HCT116 (cell line): ENCODE results near the gene DNAJB1. TPM values are rescaled to one million over a fixed set of nuclear protein-coding genes. Genes with fewer than 3 reads are reported as not detected.

Experiments
- ATAC-seq: fragments of 200-7000 bp; cut with Tn5 transposase; 2 replicates; pipeline ENCODE4 v1.9.1; 2020; ENCODE audit warnings: mild to moderate bottlenecking, moderate library complexity
- BruUV-seq: library from RNA; stranded (reverse); fragments of 400-500 nt; replicated peaks from 2 replicates; lab custom pipeline; 2021; lab: Mats Ljungman, UMichigan
- CTCF ChIA-PET: fragments of 300-600 bp; sonication (Branson Sonifier 250); formaldehyde crosslinking; loops from one replicate; lab custom pipeline; 2021; ENCODE audit warnings: antibody characterized with exemption; lab: Charles Lee
- POLR2A ChIA-PET: fragments of 300-600, 350-600 bp; sonication (Branson Sonifier 250); formaldehyde crosslinking; loops from one replicate; lab custom pipeline; 2021; ENCODE audit warnings: antibody characterized with exemption; lab: Charles Lee
- RAD21 ChIA-PET, 2 experiments: fragments of 300-600 bp; sonication (Branson Sonifier 250); formaldehyde crosslinking; loops; one replicate each; lab custom pipeline; 2023; ENCODE audit warnings: low total read pairs in 2 of 2; ENCODE audit not compliant: uncharacterized antibody in 2 of 2, unreplicated experiment in 2 of 2, low non-redundant PET in 1 of 2; lab: Charles Lee
- DNase-seq: peaks from one replicate; pipeline ENCODE4 v3.0.0-alpha.2; 2010; ENCODE audit warnings: low read depth, low spot score
- H2AFZ ChIP-seq: fragments of 200-600 bp; shearing (Covaris generic), sonication (generic); 2 replicates; pipeline ENCODE4 v1.6.1; 2017; ENCODE audit warnings: low read depth, mixed run types, mixed read lengths, antibody characterized with exemption, low read length; ENCODE audit not compliant: poor library complexity, severe bottlenecking
- H3K27ac ChIP-seq: 2 replicates; pipeline ENCODE4 v1.5.1; 2012; ENCODE audit warnings: low read depth, low read length
- H3K27me3 ChIP-seq: fragments of 200-600 bp; sonication (generic); 2 replicates; pipeline ENCODE4 v1.6.1; 2016; ENCODE audit warnings: mixed run types, low read length, mixed read lengths; ENCODE audit not compliant: insufficient read depth
- H3K36me3 ChIP-seq, 2 experiments: fragments of 200-500 bp in 1 of 2; fragments of 200-600 bp in 1 of 2; sonication (Bioruptor generic) in 1 of 2; sonication (generic) in 1 of 2; 2 replicates each; pipeline versions ENCODE4 v1.5.1 to v1.6.1; 2014 to 2016; ENCODE audit warnings: low read length in 2 of 2, inconsistent platforms in 1 of 2, mixed read lengths in 1 of 2, mixed run types in 1 of 2; ENCODE audit not compliant: insufficient read depth in 2 of 2, control insufficient read depth in 1 of 2
- H3K4me1 ChIP-seq, 2 experiments: fragments of 200-600 bp in 1 of 2; sonication (generic) in 1 of 2; 2 replicates each; pipeline versions ENCODE4 v1.5.1 to v1.6.1; 2012 to 2017; ENCODE audit warnings: low read length in 2 of 2, inconsistent platforms in 1 of 2, mild to moderate bottlenecking in 1 of 2, mixed read lengths in 1 of 2, mixed run types in 1 of 2, moderate library complexity in 1 of 2; ENCODE audit not compliant: insufficient read depth in 2 of 2, control insufficient read depth in 1 of 2
- H3K4me2 ChIP-seq: fragments of 200-600 bp; sonication (generic); 2 replicates; pipeline ENCODE4 v1.6.1; 2017; ENCODE audit warnings: mixed run types, low read length, mixed read lengths
- H3K4me3 ChIP-seq, 2 experiments: fragments of 200-600 bp in 1 of 2; sonication (generic) in 1 of 2; replicated peaks in 1 of 2; 2 replicates each; pipeline ENCODE4 v1.5.1; 2011 to 2016; ENCODE audit warnings: low read length in 2 of 2, control low read depth in 1 of 2, low read depth in 1 of 2, mild to moderate bottlenecking in 1 of 2, mixed read lengths in 1 of 2, mixed run types in 1 of 2
- H3K79me2 ChIP-seq: fragments of 200-600 bp; sonication (generic); 2 replicates; pipeline ENCODE4 v1.6.1; 2017; ENCODE audit warnings: mild to moderate bottlenecking, mixed run types, low read length, moderate library complexity, mixed read lengths; ENCODE audit not compliant: insufficient read depth
- H3K9ac ChIP-seq: fragments of 200-600 bp; sonication (generic); 2 replicates; pipeline ENCODE4 v1.6.1; 2016; ENCODE audit warnings: low read length, mixed read lengths
- H3K9me2 ChIP-seq: fragments of 200-600 bp; sonication (generic), shearing (Covaris generic); 2 replicates; pipeline ENCODE4 v1.6.1; 2017; ENCODE audit warnings: mixed run types, mild to moderate bottlenecking, moderate library complexity; ENCODE audit not compliant: insufficient read depth
- H3K9me3 ChIP-seq, 2 experiments: fragments of 200-500 bp in 1 of 2; fragments of 200-600 bp in 1 of 2; sonication (Bioruptor generic) in 1 of 2; sonication (generic) in 1 of 2; 2 replicates each; pipeline ENCODE4 v1.6.1; 2014 to 2017; ENCODE audit warnings: low read length in 2 of 2, mixed read lengths in 2 of 2, inconsistent platforms in 1 of 2, low read depth in 1 of 2, mild to moderate bottlenecking in 1 of 2, mixed run types in 1 of 2, moderate library complexity in 1 of 2; ENCODE audit not compliant: control insufficient read depth in 1 of 2, insufficient read depth in 1 of 2
- H4K20me1 ChIP-seq: fragments of 200-600 bp; sonication (generic), shearing (Covaris generic); 2 replicates; pipeline ENCODE4 v1.6.1; 2017; ENCODE audit warnings: mixed run types, mild to moderate bottlenecking, moderate library complexity; ENCODE audit not compliant: insufficient read depth
- CBX3 ChIP-seq: IDR thresholded peaks from 2 replicates; pipeline ENCODE4 v1.6.1; 2012; ENCODE audit warnings: low read depth
- CEBPB ChIP-seq: IDR thresholded peaks from 2 replicates; pipeline ENCODE4 v1.6.1; 2012; ENCODE audit warnings: low read depth
- EGR1 ChIP-seq: IDR thresholded peaks from 2 replicates; pipeline ENCODE4 v1.6.1; 2012; ENCODE audit warnings: low read depth
- EZH2 ChIP-seq: fragments of 200-600 bp; sonication (generic); IDR thresholded peaks from 2 replicates; pipeline ENCODE4 v1.6.1; 2017; ENCODE audit warnings: antibody characterized with exemption, mixed run types
- EZH2phosphoT487 ChIP-seq: fragments of 200-600 bp; IDR thresholded peaks from 2 replicates; pipeline ENCODE4 v1.6.1; 2018; ENCODE audit warnings: antibody characterized with exemption, borderline replicate concordance
- JUND ChIP-seq: IDR thresholded peaks from 2 replicates; pipeline ENCODE4 v1.6.1; 2012
- MAX ChIP-seq: IDR thresholded peaks from 2 replicates; pipeline ENCODE4 v1.6.1; 2012
- POLR2A ChIP-seq: IDR thresholded peaks from 2 replicates; pipeline ENCODE4 v1.7.0; 2011; ENCODE audit warnings: borderline replicate concordance; ENCODE audit not compliant: insufficient read depth, insufficient read length; ENCODE audit errors: extremely low read depth
- POLR2AphosphoS5 ChIP-seq: IDR thresholded peaks from 2 replicates; pipeline ENCODE4 v1.6.1; 2011; ENCODE audit warnings: mild to moderate bottlenecking, low read depth, low read length, moderate library complexity
- SIN3A ChIP-seq: IDR thresholded peaks from 2 replicates; pipeline ENCODE4 v1.6.1; 2012; ENCODE audit warnings: low read depth
- SP1 ChIP-seq: IDR thresholded peaks from 2 replicates; pipeline ENCODE4 v1.6.1; 2012; ENCODE audit warnings: low read depth
- SRF ChIP-seq: IDR thresholded peaks from 2 replicates; pipeline ENCODE4 v1.6.1; 2012; ENCODE audit warnings: low read depth
- TCF7L2 ChIP-seq: IDR thresholded peaks from 2 replicates; pipeline ENCODE4 v1.7.0; 2011; ENCODE audit warnings: borderline replicate concordance, inconsistent platforms; ENCODE audit not compliant: insufficient read depth, insufficient read length; ENCODE audit errors: extremely low read depth
- YY1 ChIP-seq: IDR thresholded peaks from 2 replicates; pipeline ENCODE4 v1.6.1; 2011; ENCODE audit warnings: low read length, low read depth, moderate library complexity, mild to moderate bottlenecking; ENCODE audit not compliant: insufficient replicate concordance; ENCODE audit errors: extremely low read depth
- ZFX ChIP-seq: fragments of 450-650 bp; IDR thresholded peaks from 2 replicates; pipeline ENCODE4 v1.6.1; 2017
- ZNF274 ChIP-seq: fragments of 200-500 bp; sonication (Bioruptor generic); IDR thresholded peaks from 2 replicates; pipeline ENCODE4 v1.6.1; 2014; ENCODE audit warnings: mild to moderate bottlenecking, low read depth, low read length, inconsistent platforms
- intact Hi-C: fragments of 100-400 bp; cut with micrococcal nuclease; formaldehyde crosslinking; loops from 2 replicates; pipeline ENCODE4 v1.10.0; 2022
- total RNA-seq: library from RNA; stranded (reverse); gene quantifications from one replicate; pipeline ENCODE4 v1.2.1, GENCODE V29; 2021; ENCODE audit not compliant: unreplicated experiment
- TF ChIP-seq, protein P1 (sequence below): IDR thresholded peaks from 2 replicates; pipeline ENCODE4 v1.6.1; 2011; ENCODE audit warnings: mild to moderate bottlenecking, low read length, moderate library complexity; ENCODE audit not compliant: insufficient replicate concordance; ENCODE audit errors: extremely low read depth

The DNAJB1 gene
- total RNA-seq, 1 experiment from 2014 or later = 175 TPM

- Histone ChIP-seq H3K9ac (peak overlapping the region; percentile 41), H3K4me3 (peak overlapping the region in 1 of 2 experiments; percentile 24; a peak in 2 of 4 replicates), H4K20me1 (peaks cover 23% of the 10 kb centered on the region; the same call in 1 of the 2 replicates), H2AFZ (no peak overlapping the region), H3K27ac (peak overlapping the region; percentile 51), H3K4me1 (peaks cover 64 to 96% of the 10 kb centered on the region in 2 experiments), H3K27me3 (no peaks in the 10 kb centered on the region), H3K36me3 (peaks cover 6 to 19% of the 10 kb centered on the region in 2 experiments; a peak in 3 of 4 replicates), H3K4me2 (peak overlapping the region; percentile 76)
- ChIA-PET POLR2A (interaction anchor here (0.6 to 8.7 kb wide), 5 partner anchors 8 to 263 kb away, joined by 3 to 112 read pairs (median 6); partner anchors contain the start of genes DNAJB1 and GIPC1), CTCF (no interaction called here)
- BruUV-seq = no TSS peak
- DNase-seq = no peak
- intact Hi-C loops = no loop called here
- TF ChIP-seq EZH2 (no peak), POLR2AphosphoS5 (no peak), YY1 (no peak), CEBPB (no peak)
- TF ChIP-seq, all 23 proteins: peak for 0
- RAD21 ChIA-PET = no interaction called here
- ATAC-seq = no peak
- Histone ChIP-seq H3K9me2 (no peaks in the 10 kb centered on the region), H3K79me2 (peaks cover 24% of the 10 kb centered on the region), H3K9me3 (no peaks in the 10 kb centered on the region)
Measured at GRCh38 chr19:14511229-14511593, 7.0 kb downstream of the DNAJB1 start.

GRCh38 chr19:14510311-14511228 lies 7.6 kb downstream of the DNAJB1 start:
- Histone ChIP-seq H3K9me2 (no peaks in the 10 kb centered on the region), H3K4me3 (peak overlapping the region; percentile 2 to 24; a peak in 2 of 4 replicates), H3K36me3 (peaks cover 3 to 12% of the 10 kb centered on the region in 2 experiments; a peak in 3 of 4 replicates), H3K9ac (peak overlapping the region; percentile 41), H3K9me3 (no peaks in the 10 kb centered on the region), H3K79me2 (peaks cover 18% of the 10 kb centered on the region), H2AFZ (no peak overlapping the region), H3K27ac (peak overlapping the region; percentile 51), H3K4me2 (peak overlapping the region; percentile 76), H3K27me3 (no peaks in the 10 kb centered on the region), H3K4me1 (peaks cover 68 to 96% of the 10 kb centered on the region in 2 experiments), H4K20me1 (peaks cover 17% of the 10 kb centered on the region; the same call in 1 of the 2 replicates)
- no peak for DNase-seq
- BruUV-seq = no TSS peak
- no peak; the same call in 1 of the 2 replicates for ATAC-seq
- POLR2A ChIA-PET = interaction anchor here (0.7 to 8.7 kb wide), 4 partner anchors 9 to 263 kb away, joined by 3 to 112 read pairs (median 7); partner anchors contain the start of genes DNAJB1 and GIPC1
- RAD21 ChIA-PET = interaction anchor here in 1 of 2 experiments (0.6 kb wide), 1 partner anchor 962 kb away, joined by 3 read pairs; no protein-coding TSS in a partner anchor
- CTCF ChIA-PET = interaction anchor here (1.5 kb wide), 1 partner anchor 40 kb away, joined by 4 read pairs; no protein-coding TSS in a partner anchor
- intact Hi-C loops = no loop called here
- TF ChIP-seq POLR2A (no peak), YY1 (no peak), EZH2 (no peak), SP1 (no peak), CBX3 (0 out of 2 replicates have a peak, but pooled peaks have one; percentile 12), ZNF274 (no peak), MAX (peak; percentile 8; the same call in 1 of the 2 replicates), TCF7L2 (no peak), JUND (peak; percentile 40; the same call in 1 of the 2 replicates), SRF (no peak), CEBPB (peak; percentile 66), EZH2phosphoT487 (no peak), ZFX (no peak), EGR1 (peak; percentile 82), SIN3A (no peak)
- TF ChIP-seq, protein P1, sequence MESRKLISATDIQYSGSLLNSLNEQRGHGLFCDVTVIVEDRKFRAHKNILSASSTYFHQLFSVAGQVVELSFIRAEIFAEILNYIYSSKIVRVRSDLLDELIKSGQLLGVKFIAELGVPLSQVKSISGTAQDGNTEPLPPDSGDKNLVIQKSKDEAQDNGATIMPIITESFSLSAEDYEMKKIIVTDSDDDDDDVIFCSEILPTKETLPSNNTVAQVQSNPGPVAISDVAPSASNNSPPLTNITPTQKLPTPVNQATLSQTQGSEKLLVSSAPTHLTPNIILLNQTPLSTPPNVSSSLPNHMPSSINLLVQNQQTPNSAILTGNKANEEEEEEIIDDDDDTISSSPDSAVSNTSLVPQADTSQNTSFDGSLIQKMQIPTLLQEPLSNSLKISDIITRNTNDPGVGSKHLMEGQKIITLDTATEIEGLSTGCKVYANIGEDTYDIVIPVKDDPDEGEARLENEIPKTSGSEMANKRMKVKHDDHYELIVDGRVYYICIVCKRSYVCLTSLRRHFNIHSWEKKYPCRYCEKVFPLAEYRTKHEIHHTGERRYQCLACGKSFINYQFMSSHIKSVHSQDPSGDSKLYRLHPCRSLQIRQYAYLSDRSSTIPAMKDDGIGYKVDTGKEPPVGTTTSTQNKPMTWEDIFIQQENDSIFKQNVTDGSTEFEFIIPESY = no peak
